Panc1 (cell line): Measurements from ENCODE around the gene GNB1. TPM values are rescaled to one million over a fixed set of nuclear protein-coding genes. Genes with fewer than 3 reads are reported as not detected.
A peak's percentile ranks its signal among the peaks of the same experiment; 100 is the strongest.

Experiments
- ATAC-seq: fragments of 200-7000 bp; cut with Tn5 transposase; 2 replicates; pipeline ENCODE4 v1.9.1; 2020; ENCODE audit warnings: mild to moderate bottlenecking, moderate library complexity
- BruUV-seq: library from RNA; stranded (reverse); fragments of 400-500 nt; replicated peaks from 2 replicates; lab custom pipeline; 2021; lab: Mats Ljungman, UMichigan
- CTCF ChIA-PET: fragments of 300-600 bp; sonication (Branson Sonifier 250); formaldehyde crosslinking; loops from one replicate; lab custom pipeline; 2022; ENCODE audit warnings: antibody characterized with exemption; lab: Charles Lee
- POLR2A ChIA-PET: fragments of 300-600 bp; sonication (Branson Sonifier 250); formaldehyde crosslinking; loops from one replicate; lab custom pipeline; 2022; ENCODE audit warnings: antibody characterized with exemption; lab: Charles Lee
- DNase-seq: peaks from one replicate; pipeline ENCODE4 v3.0.0-alpha.2; 2010; ENCODE audit warnings: low read depth, low spot score
- H3K27ac ChIP-seq: 2 replicates; pipeline ENCODE4 v1.5.1; 2011; ENCODE audit warnings: mild to moderate bottlenecking, low read length, inconsistent platforms
- H3K27me3 ChIP-seq: fragments of 200-500 bp; sonication (Bioruptor generic); 2 replicates; pipeline ENCODE4 v1.6.0; 2014; ENCODE audit warnings: low read length, inconsistent platforms; ENCODE audit not compliant: control insufficient read depth, insufficient read depth
- H3K36me3 ChIP-seq: fragments of 200-500 bp; sonication (Bioruptor generic); 2 replicates; pipeline ENCODE4 v1.5.1; 2014; ENCODE audit warnings: inconsistent platforms, mild to moderate bottlenecking, low read length, moderate library complexity; ENCODE audit not compliant: control insufficient read depth, insufficient read depth
- H3K4me1 ChIP-seq: 2 replicates; pipeline ENCODE4 v1.5.1; 2011; ENCODE audit warnings: inconsistent platforms, mild to moderate bottlenecking, low read length, moderate library complexity; ENCODE audit not compliant: control insufficient read depth, insufficient read depth
- H3K4me3 ChIP-seq, 2 experiments: 2 replicates each; pipeline ENCODE4 v1.5.1; 2011 to 2012; ENCODE audit warnings: low read depth in 2 of 2, low read length in 2 of 2, mild to moderate bottlenecking in 2 of 2, inconsistent platforms in 1 of 2, moderate library complexity in 1 of 2
- H3K9me3 ChIP-seq: fragments of 200-500 bp; sonication (Bioruptor generic); 2 replicates; pipeline ENCODE4 v1.5.1; 2014; ENCODE audit warnings: low read depth, mild to moderate bottlenecking, inconsistent platforms, low read length, moderate library complexity; ENCODE audit not compliant: control insufficient read depth, insufficient read depth
- CTCF ChIP-seq: fragments of 450-650 bp; IDR thresholded peaks from 2 replicates; pipeline ENCODE4 v1.5.1; 2017; ENCODE audit warnings: mild to moderate bottlenecking
- POLR2AphosphoS5 ChIP-seq: IDR thresholded peaks from 2 replicates; pipeline ENCODE4 v1.6.1; 2012; ENCODE audit warnings: mild to moderate bottlenecking, low read depth, low read length, moderate library complexity
- REST ChIP-seq, 2 experiments: IDR thresholded peaks; 2 replicates each; pipeline ENCODE4 v1.6.1; 2011 to 2012; ENCODE audit warnings: low read depth in 2 of 2, control low read depth in 1 of 2, low read length in 1 of 2, mild to moderate bottlenecking in 1 of 2, moderate library complexity in 1 of 2; ENCODE audit not compliant: insufficient read depth in 1 of 2
- SIN3A ChIP-seq: IDR thresholded peaks from 2 replicates; pipeline ENCODE4 v1.6.1; 2012; ENCODE audit warnings: low read depth, mild to moderate bottlenecking, low read length, moderate library complexity, borderline replicate concordance; ENCODE audit not compliant: insufficient read depth
- TCF7L2 ChIP-seq: IDR thresholded peaks from 2 replicates; pipeline ENCODE4 v1.6.1; 2011; ENCODE audit warnings: mild to moderate bottlenecking, low read depth, low read length, inconsistent platforms
- in situ Hi-C: cut with HindIII; loops from 2 replicates; pipeline ENCODE4 v1.10.0; 2016; ENCODE audit warnings: low sequenced_read_pairs, low pct_unique_long_range_greater_than_20kb
- intact Hi-C: fragments of 100-400 bp; cut with micrococcal nuclease; formaldehyde crosslinking; loops from one replicate; pipeline ENCODE4 v1.10.0; 2022; ENCODE audit not compliant: unreplicated experiment
- total RNA-seq: library from RNA; stranded (reverse); gene quantifications from one replicate; pipeline ENCODE4 v1.2.1, GENCODE V29; 2021; ENCODE audit not compliant: unreplicated experiment

Gene GNB1
- total RNA-seq, 1 experiment from 2014 or later, result 499 TPM

- Histone ChIP-seq H3K4me1 (no peaks in the 10 kb centered on the region), H3K9me3 (no peaks in the 10 kb centered on the region), H3K27me3 (no peaks in the 10 kb centered on the region), H3K4me3 (no peak overlapping the region), H3K36me3 (peaks cover 32% of the 10 kb centered on the region), H3K27ac (no peak overlapping the region)
- no peak for TF ChIP-seq TCF7L2
- no peak for TF ChIP-seq REST (IDR thresholded peaks at IDR 0.05; ENCODE audit: insufficient read depth in 1 of 2, low read depth in 2 of 2, low read length in 1 of 2)
- TF ChIP-seq POLR2AphosphoS5, result no peak
- peak; percentile 22; the same call in 1 of the 2 replicates for TF ChIP-seq CTCF
- no peak for TF ChIP-seq SIN3A
- in situ Hi-C loops (no loop called here), intact Hi-C loops (no loop called here)
- BruUV-seq, result no TSS peak
- ChIA-PET CTCF (interaction anchor here (0.5 to 1.0 kb wide), 4 partner anchors 9 to 118 kb away, joined by 3 read pairs; no protein-coding TSS in a partner anchor), POLR2A (no interaction called here)
- DNase-seq (no peak), ATAC-seq (no peak; the same call in 1 of the 2 replicates)
Measured at GRCh38 chr1:1788646-1789431, 102.0 kb downstream of the GNB1 start.

GRCh38 chr1:1788136-1788535 is 102.8 kb downstream of the GNB1 start:
- Histone ChIP-seq H3K4me1 (peaks cover 6% of the 10 kb centered on the region), H3K9me3 (no peaks in the 10 kb centered on the region), H3K4me3 (no peak overlapping the region), H3K27me3 (no peaks in the 10 kb centered on the region), H3K27ac (no peak overlapping the region), H3K36me3 (peaks cover 32% of the 10 kb centered on the region)
- intact Hi-C loops (no loop called here), in situ Hi-C loops (no loop called here)
- CTCF ChIA-PET, result no interaction called here
- DNase-seq (no peak), ATAC-seq (no peak)
- TF ChIP-seq TCF7L2 (no peak), POLR2AphosphoS5 (no peak), CTCF (no peak), SIN3A (no peak), REST (IDR thresholded peaks at IDR 0.05; ENCODE audit: insufficient read depth in 1 of 2, low read depth in 2 of 2, low read length in 1 of 2) (no peak)
- BruUV-seq, result no TSS peak
- POLR2A ChIA-PET, result interaction anchor here (0.7 kb wide), 1 partner anchor 253 kb away, joined by 3 read pairs; no protein-coding TSS in a partner anchor
